Thoracic aorta endothelial cell (primary cell): ENCODE data around the gene ACKR3. TPM values are rescaled to one million over a fixed set of nuclear protein-coding genes. Genes with fewer than 3 reads are reported as not detected.

Source experiments
- total RNA-seq: library from RNA; depleted of rRNA; stranded (reverse); fragments of >200 nt; gene quantifications from 2 replicates; pipeline ENCODE4 v1.2.3, GENCODE V29; 2012

Gene ACKR3
- total RNA-seq = 12.4 and 14.8 TPM in 2 replicates

DNA sequence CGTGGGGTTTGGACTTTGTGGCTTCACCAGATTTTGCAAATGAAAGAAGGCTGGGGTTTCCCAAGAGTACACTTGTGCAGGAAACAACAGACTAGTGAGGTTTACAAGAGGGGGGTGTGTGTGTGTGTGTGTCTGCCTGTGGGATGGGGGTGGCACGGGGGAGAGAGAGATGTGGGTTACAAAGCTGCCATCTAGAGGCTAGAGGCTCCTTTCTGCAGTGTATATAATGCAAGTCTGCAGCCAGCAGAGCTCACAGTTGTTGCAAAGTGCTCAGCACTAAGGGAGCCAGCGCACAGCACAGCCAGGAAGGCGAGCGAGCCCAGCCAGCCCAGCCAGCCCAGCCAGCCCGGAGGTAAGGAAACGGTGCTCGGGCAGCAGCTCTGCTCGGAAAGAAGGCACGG, at the start of gene ACKR3:
Gene ACKR3, plus strand, starts transcription at position 253 of the 401 bp plus-strand sequence. CDS start 10,641 bp downstream, outside the sequence.

